Heart right ventricle (tissue), 16 donors: Measurements from ENCODE around the gene RELB. TPM values are rescaled to one million over a fixed set of nuclear protein-coding genes. Genes with fewer than 3 reads are reported as not detected.

Experiments
- ATAC-seq, 8 donors: fragments of 200-7000 bp; cut with Tn5 transposase; one replicate each; pipeline ENCODE4 v1.9.1; 2020; ENCODE audit warnings: mild to moderate bottlenecking in 8 of 8, moderate library complexity in 8 of 8, moderate number of reproducible peaks in 1 of 8
- DNase-seq, 2 donors: peaks; one replicate each; pipeline ENCODE4 v3.0.0-alpha.2; 2020
- H3K27ac ChIP-seq, 10 donors: fragments of 200-600 bp; sonication (generic) in 2 of 10; one replicate each; pipeline versions ENCODE4 v1.5.0 to v1.8.0; 2020 to 2022; ENCODE audit warnings: mild to moderate bottlenecking in 3 of 10
- H3K27me3 ChIP-seq, 7 donors: fragments of 200-600 bp; one replicate each; pipeline ENCODE4 v1.8.0; 2021 to 2022; ENCODE audit warnings: mild to moderate bottlenecking in 2 of 7
- H3K36me3 ChIP-seq, 9 donors: fragments of 200-600 bp; sonication (generic) in 1 of 9; one replicate each; pipeline versions ENCODE4 v1.5.0 to v1.8.0; 2020 to 2022; ENCODE audit warnings: mild to moderate bottlenecking in 2 of 9
- H3K4me1 ChIP-seq, 9 donors: fragments of 200-600 bp; sonication (generic) in 1 of 9; one replicate each; pipeline versions ENCODE4 v1.5.0 to v1.8.0; 2020 to 2022; ENCODE audit warnings: mild to moderate bottlenecking in 4 of 9
- H3K4me3 ChIP-seq, 10 donors: fragments of 200-600 bp; sonication (generic) in 2 of 10; one replicate each; pipeline versions ENCODE4 v1.5.0 to v1.8.0; 2020 to 2022; ENCODE audit warnings: mild to moderate bottlenecking in 7 of 10, moderate library complexity in 2 of 10
- H3K9me3 ChIP-seq, 11 donors: fragments of 200-600 bp in 10 of 11; sonication (generic) in 2 of 11; one replicate each; pipeline versions ENCODE4 v1.5.0 to v1.8.0; 2013 to 2022; ENCODE audit warnings: mild to moderate bottlenecking in 2 of 11, control low read depth in 1 of 11, moderate library complexity in 1 of 11
- CTCF ChIP-seq, 9 donors: fragments of 200-600 bp; sonication (generic) in 2 of 9; IDR thresholded peaks; one replicate each; pipeline versions ENCODE4 v1.5.0 to v1.8.0; 2021 to 2022; ENCODE audit warnings: antibody characterized with exemption in 9 of 9, mild to moderate bottlenecking in 5 of 9, moderate library complexity in 1 of 9
- WGBS, 2 donors: extraction: QIAGEN DNeasy Blood & Tissue Kit; methylation state at CpG; one replicate each; pipeline ENCODE4 v1.1.7; 2013; ENCODE audit warnings: inconsistent platforms in 1 of 2; 5-methylcytosine and 5-hydroxymethylcytosine counted together
- intact Hi-C, 10 donors: fragments of 100-400 bp; cut with DNase I; formaldehyde crosslinking; loops; one replicate each; pipeline versions ENCODE4 v1.11.1 to v1.14.2; 2022
- polyA plus RNA-seq, 2 donors: library from polyadenylated mRNA; stranded (reverse); fragments of 200-250 nt; gene quantifications; one replicate each; pipeline ENCODE4 v1.2.3, GENCODE V29; 2013
- total RNA-seq, 10 donors: library from RNA; stranded (reverse); fragmentation: NEBNext Ultra II Directional in 3 of 10; extraction: Animal tissue kit (Norgen Biotek cat#: 25700) in 3 of 10; gene quantifications; one replicate each; pipeline versions ENCODE4 v1.2.1 to v1.2.4, GENCODE V29; 2021 to 2023
- donor health status: Arrhythmogenic right ventricular cardiomyopathy.
- donor health status: ischemic (EF 13 %, LVEDD 7.1; RV severe dilation, severe dysfunction).
- donor health status: healthy with polysubstance abuse.
- donor health status: DM: no; HTN: yes; CAD: no.
- donor health status: DM: no; HTN: no; CAD: no.
- donor health status: ischemic (EF 25% LVEDD 6.9; RV normal size, moderate dysfunction).
- donor health status: ischemic (EF 25% LVEDD 5.7; RV mildly dilated, moderate dysfunction).
- donor health status: healthy.
- donor health status: DM: yes; HTN: yes; CAD: no.
- donor health status: Ischemic cardiomyopathy.
- donor health status: ischemic (EF 35%, LVEDD 5.7; RV mildly dilated, moderate dysfunction).
- donor health status: nonischemic (EF 11% LVEDD 7.7; RV severe dilation, severe dysfunction).
- donor health status: DM: yes; HTN: yes; CAD: no.
- donor health status: PGD.
- donor health status: ischemic (EF 29% LVEDD 5.4; RV normal size, mild dysfunction).
- donor health status: nonischemic (EF 23%, LVEDD 6.1; RV moderate dilation, normal function).

RELB gene
- total and polyA plus RNA-seq, 12 donors = 1.3 to 19.3 (median 5.5) TPM

- intact Hi-C loops = loop anchor here in 2 of 10 donors (2.0 kb wide), 2 partner anchors 26 to 40 kb away; partner anchors contain the start of gene CLASRP (in 1 of the 2)
- peak; percentile 85 to 92 (median 90) for ATAC-seq
Measured at GRCh38 chr19:45079063-45079910, 78.0 kb downstream of the RELB start, which contains the start of gene GEMIN7. GEMIN7 (plus strand) TSS chr19:45079260; CDS start chr19:45090115, 10,855 bp downstream.

GRCh38 chr19:45079911-45080370 is 78.7 kb downstream of the RELB start:
- DNase-seq (no peak), ATAC-seq (peak in 1 of 8 donors; percentile 3)
- H3K27ac ChIP-seq = peak overlapping the region in 6 of 10 donors; percentile 68 to 93 (median 83)
- no peaks in the 10 kb centered on the region for H3K27me3 ChIP-seq
- no peaks in the 10 kb centered on the region for H3K9me3 ChIP-seq
- H3K4me1 ChIP-seq = peaks cover 13 to 46% (median 33%) of the 10 kb centered on the region in 9 donors
- no peak for TF ChIP-seq CTCF (IDR thresholded peaks at IDR 0.05)
- peak overlapping the region; percentile 59 to 100 (median 94) for H3K4me3 ChIP-seq
- peaks cover 0 to 28% (median 11%) of the 10 kb centered on the region in 9 donors for H3K36me3 ChIP-seq
- WGBS, 2 donors = 8 to 11% methylated on average over 6 of the region's 6 CpGs
- intact Hi-C loops = loop anchor here in 2 of 10 donors (2.0 kb wide), 2 partner anchors 25 to 41 kb away; partner anchors contain the start of gene CLASRP (in 1 of the 2)

More at GRCh38 chr19:45079063-45079910, 78.0 kb downstream of the RELB start, which contains the start of gene GEMIN7:
- peak in 5 of 9 donors; percentile 10 to 30 (median 21) for TF ChIP-seq CTCF (IDR thresholded peaks at IDR 0.05)
- peaks cover 0 to 22% (median 11%) of the 10 kb centered on the region in 9 donors for H3K36me3 ChIP-seq
- H3K27ac ChIP-seq = peak within 1 kb of the TSS in 9 of 10 donors; percentile 68 to 93 (median 82)
- H3K27me3 ChIP-seq = no peaks in the 10 kb centered on the region
- H3K9me3 ChIP-seq = no peaks in the 10 kb centered on the region
- peaks cover 13 to 51% (median 33%) of the 10 kb centered on the region in 9 donors for H3K4me1 ChIP-seq
- DNase-seq = peak; percentile 68 to 78
- 0% methylated on average over 61 of the region's 61 CpGs for WGBS, 2 donors
- H3K4me3 ChIP-seq = peak within 1 kb of the TSS; percentile 59 to 100 (median 94)

GRCh38 chr19:45082170-45082569 is 80.9 kb downstream of the RELB start:
- no peak overlapping the region for H3K4me3 ChIP-seq
- no peak overlapping the region for H3K27ac ChIP-seq
- 86 to 87% methylated on average over 5 of the region's 5 CpGs for WGBS, 2 donors
- intact Hi-C loops = no loop called here
- H3K9me3 ChIP-seq = no peaks in the 10 kb centered on the region
- TF ChIP-seq CTCF (IDR thresholded peaks at IDR 0.05) = no peak
- no peak for ATAC-seq
- H3K36me3 ChIP-seq = peaks cover 0 to 43% (median 11%) of the 10 kb centered on the region in 9 donors
- H3K27me3 ChIP-seq = no peaks in the 10 kb centered on the region
- H3K4me1 ChIP-seq = peaks cover 13 to 28% (median 19%) of the 10 kb centered on the region in 9 donors
- no peak for DNase-seq

GRCh38 chr19:45086480-45086879 is 85.2 kb downstream of the RELB start:
- Histone ChIP-seq H3K36me3 (peaks cover 0 to 72% (median 11%) of the 10 kb centered on the region in 9 donors), H3K27me3 (no peaks in the 10 kb centered on the region), H3K4me3 (no peak overlapping the region), H3K9me3 (no peaks in the 10 kb centered on the region), H3K4me1 (peaks cover 4 to 13% (median 8%) of the 10 kb centered on the region in 9 donors), H3K27ac (no peak overlapping the region)
- TF ChIP-seq CTCF (IDR thresholded peaks at IDR 0.05) = no peak
- ATAC-seq (no peak), DNase-seq (no peak)
- intact Hi-C loops = no loop called here
- WGBS, 2 donors = 95 to 97% methylated on average over 4 of the region's 4 CpGs
